Fibroblast of skin of left biceps (primary cell): ENCODE results near the gene PITX1.
"Not testable (repeated sequence)": the region's sequence is repeated elsewhere in the genome, so short reads cannot be mapped to it uniquely, and the experiment has no call there.

ENCODE experiments used
- DNase-seq, 2 experiments: peaks; one replicate each; pipeline ENCODE4 v3.0.0-alpha.2; 2013; ENCODE audit warnings: low read depth in 2 of 2

PITX1 gene

DNA sequence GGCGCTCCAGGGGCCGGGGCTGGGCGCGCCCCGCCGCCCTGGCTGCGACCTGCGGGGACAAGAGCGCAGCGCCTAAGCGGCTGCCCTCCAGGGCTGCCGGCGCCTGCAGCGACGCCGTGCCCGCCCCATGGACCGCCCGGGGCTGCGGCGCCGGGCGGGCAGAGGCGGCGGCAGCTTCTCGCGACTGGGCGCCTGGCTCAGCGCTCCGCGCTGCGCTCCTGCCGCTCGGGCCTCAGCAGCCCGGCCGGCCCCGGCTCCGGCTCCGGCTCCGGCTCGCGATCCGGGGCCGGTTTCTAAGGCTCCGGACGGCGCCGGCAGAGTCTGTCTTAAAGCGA is at the start of gene PITX1:
Gene PITX1, minus strand, starts transcription at position 328 of the 335 bp plus-strand sequence. CDS start 347 bp downstream, outside the sequence.
- DNase-seq, result no peak

DNA sequence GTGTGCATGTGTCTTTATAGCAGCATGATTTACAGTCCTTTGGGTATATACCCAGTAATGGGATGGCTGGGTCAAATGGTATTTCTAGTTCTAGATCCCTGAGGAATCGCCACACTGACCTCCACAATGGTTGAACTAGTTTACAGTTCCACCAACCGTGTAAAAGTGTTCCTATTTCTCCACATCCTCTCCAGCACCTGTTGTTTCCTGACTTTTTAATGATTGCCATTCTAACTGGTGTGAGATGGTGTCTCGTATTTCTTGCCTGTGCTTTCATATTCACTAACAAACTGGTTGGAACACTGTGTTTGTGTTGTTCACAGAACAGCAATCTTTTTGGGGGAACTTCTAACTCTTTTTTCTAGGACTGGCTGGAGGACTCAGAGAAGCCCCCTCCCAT is 49.3 kb upstream of the PITX1 start:
- not testable (repeated sequence) for DNase-seq

DNA sequence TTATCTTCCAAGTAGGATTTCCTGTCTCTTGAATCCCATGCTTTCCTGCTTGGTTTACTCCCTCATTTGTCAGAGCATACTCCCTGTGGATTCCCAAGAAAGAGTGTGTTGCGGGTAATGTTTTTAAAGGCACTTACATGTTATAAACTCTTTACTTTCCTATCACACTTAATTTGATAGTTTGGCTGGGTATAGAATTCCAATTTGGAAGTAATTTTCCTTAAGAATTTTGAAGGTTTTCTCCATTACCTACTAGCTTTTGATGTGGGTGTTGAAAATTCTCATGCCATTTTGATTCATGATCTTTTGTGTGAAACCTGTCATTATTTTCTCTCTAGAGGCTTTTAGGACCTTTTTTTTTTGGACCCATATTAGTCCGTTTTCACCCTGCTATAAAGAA is 47.2 kb upstream of the PITX1 start:
- no peak for DNase-seq

DNA sequence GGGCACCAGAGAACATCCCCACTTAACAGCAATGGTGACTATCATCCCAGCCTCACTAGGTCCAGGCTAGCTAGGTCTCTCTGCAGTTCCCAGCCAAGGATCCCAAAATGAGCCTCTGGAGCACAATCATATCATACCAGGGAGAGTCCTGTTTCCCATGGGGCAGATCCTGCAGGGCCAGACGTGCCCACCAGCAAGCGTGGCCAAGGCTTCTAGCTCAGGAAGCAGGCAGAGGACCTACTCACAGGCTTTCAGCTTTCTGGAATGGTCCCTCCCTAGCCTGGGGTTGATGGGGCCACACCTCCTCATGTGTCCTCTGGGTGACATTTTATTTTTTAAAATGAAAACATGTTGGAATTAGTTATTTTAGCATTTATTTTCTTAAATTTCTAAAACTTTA is 45.7 kb upstream of the PITX1 start:
- DNase-seq, result no peak

DNA sequence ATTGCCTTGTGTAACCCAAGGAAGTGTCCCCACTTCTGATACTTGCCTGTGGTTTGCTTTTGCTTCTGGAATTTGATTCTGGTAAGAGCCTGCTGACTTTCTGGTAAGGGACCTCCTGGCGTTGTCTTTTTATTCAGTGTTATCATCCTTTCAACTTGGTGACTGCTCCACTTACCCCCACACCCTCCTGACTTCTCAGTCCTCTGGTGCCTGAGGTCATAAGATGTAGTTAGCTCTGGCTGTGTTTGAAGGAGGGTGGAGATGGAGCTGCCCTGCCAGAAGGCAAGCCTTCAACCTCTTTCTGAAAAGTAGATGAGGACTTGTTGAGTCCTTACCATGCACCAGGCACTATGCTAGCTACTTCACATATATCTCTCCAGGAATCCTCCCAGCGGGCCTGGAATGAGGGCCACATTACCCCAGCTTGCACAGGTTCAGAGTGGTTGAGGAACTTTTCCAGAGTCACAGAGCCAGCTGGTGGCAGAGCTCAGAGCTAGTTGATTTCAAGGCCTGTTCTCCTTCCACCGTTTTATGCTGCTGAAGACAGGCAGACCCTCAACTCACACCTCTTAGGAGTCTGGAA is 45.2 kb upstream of the PITX1 start:
- no peak for DNase-seq

DNA sequence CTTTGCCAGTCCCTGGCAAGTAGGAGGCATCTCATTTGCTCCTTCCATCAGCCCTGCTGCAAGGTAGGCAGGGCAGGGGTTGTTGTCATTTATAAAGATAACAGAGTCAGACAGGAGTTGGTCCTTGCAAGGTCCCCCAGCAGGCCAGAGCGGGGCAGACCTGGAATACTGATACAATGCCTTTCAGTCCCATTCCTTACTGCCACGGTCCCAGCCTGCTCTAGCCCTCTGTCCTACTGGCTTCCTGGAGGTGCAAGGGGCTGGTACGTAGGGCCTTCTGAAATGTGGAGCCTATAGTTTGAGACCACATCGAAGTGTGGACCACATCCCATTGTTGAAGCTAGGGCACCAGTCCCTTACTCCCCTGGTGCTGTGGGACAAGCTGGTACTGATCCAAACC is 42.8 kb upstream of the PITX1 start:
- DNase-seq, result no peak

DNA sequence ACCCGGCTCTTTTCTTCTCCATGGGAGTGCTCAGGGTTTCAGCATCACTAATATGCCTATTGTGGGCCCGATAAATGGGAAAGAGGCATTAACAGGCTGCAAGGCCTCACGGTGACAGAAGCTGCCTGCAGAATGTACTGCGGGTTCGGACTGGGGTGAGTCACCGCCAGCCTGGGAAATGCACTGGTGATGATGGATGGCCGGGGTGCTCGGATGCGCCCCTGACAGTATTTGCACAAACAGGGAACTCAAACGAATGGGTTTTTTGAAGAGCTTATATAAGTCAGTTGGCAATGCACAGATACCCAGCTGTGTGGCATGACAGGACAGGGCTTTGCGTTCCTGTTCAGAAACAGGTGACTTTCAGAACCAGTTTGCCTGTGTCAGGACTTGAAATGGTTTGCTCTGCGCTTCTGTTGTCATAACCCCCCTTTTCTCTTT is 42.0 kb upstream of the PITX1 start:
- DNase-seq, result no peak

DNA sequence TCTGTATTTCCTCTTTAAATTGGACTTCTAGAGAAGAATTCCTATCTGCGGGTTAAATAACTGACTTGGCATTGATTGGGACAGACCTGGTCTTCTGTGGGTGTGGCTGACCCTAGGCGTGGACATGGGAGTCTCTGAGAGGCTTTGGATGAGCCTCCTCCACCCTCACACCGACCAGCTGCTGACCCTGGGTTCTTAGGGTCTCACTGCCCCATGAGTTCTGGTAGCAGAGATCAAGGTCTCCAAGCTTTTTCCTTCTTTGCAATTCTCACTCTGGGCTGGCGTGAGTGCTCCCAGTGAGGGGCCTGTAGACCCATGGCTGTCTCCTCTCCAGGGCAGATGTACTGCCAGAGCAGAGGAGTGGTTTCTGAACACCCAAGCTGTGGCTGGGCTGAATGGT is 41.6 kb upstream of the PITX1 start:
- DNase-seq, result no peak

DNA sequence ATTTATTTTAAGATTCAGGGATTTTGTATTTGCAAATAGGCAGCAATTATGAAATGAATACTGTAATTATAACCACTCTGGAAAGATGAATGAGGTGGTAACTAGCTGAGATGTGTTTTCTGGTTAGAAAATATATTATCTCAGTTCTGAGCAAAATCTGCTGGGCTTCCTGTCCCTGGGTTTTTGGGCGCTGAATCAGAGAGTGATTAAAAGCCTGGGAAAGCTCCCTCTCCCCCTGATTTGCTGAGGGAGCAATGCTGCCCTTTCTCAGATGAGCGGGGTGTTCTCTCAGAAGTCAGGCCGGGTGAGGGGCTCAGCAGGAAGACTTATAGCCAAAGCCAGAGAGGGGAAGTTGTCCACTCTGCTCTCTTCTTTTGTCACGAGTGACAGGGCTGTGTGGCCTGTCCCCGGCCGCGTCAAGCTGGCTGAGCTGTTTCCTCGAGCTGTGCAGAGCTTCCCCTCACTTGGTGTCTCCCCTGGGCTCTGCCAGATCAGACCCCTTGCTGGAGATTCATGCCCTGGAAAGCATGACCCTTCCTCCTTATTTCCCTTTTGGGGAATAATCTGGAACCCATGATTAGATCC is 39.8 kb upstream of the PITX1 start:
- no peak for DNase-seq

DNA sequence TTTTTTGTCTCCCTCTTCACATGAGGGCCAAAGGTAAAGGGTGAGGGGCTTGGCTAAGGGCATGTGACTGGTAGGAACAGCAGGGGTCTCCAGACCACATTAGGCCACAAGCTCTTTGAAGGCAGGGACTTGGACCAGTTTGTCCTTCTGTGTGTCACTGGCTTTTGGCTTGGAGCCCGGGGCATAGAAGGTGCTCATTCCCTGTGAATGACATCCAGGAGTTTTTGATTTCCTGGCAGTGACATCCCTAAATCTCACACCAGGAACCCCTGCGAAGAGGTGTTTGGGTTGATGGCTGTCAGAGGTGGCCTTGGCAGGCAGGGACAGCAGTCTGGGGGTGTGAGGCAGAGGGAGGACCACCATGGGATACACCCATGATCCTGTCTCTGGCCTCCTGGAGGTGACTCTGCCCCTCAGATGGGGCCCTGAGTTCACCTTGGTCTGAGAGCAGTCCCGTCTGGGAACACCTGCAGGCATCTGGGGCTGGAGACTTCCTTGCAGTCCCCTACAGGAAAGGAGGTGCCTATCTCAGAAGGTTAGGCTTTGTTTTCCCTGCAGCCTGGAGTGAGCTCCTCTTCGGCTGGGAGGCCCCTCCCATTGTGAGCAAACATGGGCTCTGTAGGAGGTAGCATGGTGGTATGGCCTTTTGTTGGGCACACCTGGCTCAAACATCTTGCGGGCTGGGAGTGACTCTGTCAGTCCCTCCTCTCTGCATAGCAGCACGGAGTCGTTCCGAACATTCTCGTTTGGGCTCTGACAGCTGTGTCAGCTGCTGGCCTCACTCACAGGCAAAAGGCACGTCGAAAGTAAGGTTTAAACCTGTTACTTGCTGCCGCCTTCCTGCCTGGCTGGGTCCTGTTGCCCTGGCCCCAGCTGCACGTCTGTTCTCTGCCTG is 38.6 kb upstream of the PITX1 start:
- no peak for DNase-seq

DNA sequence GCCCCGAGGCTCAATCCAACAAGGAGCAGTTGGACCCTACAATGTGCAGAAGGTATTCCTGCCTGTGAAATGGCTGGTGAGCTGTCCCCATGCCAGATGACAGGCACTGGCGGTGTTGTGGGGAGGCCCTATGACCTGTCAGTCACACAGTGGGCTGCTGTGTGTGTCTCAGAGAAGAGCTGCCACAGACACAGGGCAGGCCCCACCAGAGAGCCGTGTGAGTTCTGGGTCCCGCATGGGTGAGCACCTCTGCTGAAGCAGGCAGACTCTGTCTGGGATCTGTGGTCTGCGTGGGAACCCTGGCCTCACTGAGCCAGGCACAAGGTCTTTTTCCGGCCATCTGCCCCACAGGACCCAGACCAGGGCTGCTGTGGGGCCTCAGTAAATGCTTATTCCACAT is 37.3 kb upstream of the PITX1 start:
- DNase-seq, result no peak

DNA sequence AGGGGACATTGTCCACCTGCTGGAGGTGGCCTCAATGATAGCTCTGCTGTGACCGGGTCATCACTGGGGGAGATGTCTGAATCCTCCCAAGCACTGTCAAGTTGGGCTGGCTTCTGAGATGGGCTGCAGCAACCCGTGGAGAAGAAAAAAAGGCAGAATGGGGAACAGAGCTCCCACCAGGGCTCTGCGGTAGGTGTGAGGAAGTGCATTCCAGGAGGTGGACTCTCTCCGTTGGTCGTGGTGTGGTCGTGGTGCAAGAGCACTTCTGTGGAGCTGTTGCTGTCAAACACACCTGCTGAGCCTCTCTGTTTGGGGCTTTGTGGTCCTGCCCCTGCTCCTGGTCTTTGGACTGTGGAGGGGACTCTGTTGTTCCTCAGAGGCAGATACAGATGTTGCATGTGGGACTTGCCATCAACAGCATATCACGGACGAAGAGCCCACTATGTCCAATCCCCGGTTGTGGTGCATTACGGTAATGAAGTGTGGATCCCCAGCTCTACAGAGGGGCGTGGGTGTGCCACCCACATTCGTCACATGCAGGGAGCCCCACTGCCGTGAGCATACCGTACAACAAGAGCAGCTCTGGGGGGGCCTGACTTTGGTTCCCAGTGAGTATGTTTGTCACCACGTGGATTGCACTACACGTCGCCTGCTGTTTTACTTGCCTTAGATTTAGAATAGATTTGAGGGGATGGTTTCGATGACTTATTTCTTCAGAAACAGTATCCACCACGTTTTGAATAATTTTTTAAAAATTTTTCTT is 36.0 kb upstream of the PITX1 start:
- DNase-seq, result no peak

DNA sequence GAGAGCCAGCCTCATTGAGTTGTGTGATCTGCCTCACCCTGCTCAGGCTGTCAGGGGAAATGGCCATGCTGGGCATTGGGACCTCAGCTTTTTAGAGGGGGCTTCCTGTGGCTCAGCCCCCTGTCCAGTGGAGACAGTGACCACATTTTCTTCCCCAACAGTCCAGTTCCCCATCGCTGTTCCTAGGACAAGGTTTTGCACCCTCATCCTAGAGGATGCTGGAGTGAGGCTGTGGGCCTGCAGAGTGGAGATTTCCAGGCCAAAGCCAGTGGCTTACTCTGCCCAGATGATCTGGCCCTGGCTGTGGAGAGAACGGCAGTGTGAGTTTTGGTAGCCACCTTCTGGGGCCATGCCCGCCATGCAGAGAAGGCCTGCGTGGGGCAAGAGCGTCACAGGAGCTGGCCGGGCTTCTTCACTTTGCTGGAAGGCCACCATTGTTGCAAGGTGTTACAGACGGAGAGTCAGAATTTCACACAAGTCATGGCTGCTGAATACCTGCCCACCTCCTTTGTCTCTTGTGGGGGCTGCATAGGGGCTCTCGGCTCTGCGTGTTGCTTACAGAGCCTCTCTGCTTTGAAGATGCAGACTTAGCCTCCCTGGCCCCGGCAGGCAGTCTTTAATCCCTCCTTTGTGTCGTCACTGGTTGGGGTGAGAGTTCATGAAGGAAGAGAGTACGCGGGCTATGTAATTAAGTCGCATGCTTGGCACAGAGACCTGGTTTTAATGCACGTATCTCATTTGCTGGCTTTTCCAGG is 35.2 kb upstream of the PITX1 start:
- DNase-seq, result no peak

DNA sequence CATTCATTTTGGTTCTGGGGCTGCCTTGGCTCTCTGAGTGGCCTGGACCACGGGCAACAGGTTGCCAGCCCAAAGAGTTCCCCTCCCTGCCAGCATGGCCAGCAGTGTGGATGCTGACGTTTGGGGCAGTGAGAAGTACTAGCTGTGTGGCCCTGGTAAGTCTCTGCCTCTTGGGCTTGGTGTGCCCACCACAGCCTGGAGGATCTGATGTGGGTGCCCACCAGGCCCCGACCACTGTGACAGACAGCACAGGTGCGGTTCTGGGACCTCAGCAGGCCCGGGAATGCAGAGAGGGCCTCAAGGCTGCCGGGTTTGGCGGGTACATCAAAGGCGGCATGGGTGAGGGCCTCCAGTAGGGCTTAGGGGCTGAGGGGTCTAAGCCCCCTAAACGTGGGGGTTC is 33.6 kb upstream of the PITX1 start:
- no peak for DNase-seq

DNA sequence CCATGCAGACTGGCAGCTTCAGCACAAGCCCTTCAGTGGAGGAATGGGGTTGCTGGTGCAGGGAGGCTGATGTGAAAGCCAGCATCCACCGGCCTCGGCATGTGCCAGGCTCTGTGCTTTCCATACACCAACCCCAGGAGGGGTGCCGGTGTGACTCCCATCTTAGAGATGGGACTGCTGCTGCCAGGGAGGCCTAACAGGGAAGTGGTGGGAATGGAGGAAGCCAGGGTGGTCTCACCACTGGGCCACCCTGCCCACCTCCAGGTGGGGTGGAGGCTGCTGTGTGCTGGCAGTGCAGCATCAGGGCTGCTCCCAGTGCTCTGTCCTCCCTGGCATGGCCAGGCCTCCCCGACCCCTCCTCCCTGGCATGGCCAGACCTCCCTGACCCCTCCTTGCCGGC is 32.8 kb upstream of the PITX1 start:
- DNase-seq, result no peak

DNA sequence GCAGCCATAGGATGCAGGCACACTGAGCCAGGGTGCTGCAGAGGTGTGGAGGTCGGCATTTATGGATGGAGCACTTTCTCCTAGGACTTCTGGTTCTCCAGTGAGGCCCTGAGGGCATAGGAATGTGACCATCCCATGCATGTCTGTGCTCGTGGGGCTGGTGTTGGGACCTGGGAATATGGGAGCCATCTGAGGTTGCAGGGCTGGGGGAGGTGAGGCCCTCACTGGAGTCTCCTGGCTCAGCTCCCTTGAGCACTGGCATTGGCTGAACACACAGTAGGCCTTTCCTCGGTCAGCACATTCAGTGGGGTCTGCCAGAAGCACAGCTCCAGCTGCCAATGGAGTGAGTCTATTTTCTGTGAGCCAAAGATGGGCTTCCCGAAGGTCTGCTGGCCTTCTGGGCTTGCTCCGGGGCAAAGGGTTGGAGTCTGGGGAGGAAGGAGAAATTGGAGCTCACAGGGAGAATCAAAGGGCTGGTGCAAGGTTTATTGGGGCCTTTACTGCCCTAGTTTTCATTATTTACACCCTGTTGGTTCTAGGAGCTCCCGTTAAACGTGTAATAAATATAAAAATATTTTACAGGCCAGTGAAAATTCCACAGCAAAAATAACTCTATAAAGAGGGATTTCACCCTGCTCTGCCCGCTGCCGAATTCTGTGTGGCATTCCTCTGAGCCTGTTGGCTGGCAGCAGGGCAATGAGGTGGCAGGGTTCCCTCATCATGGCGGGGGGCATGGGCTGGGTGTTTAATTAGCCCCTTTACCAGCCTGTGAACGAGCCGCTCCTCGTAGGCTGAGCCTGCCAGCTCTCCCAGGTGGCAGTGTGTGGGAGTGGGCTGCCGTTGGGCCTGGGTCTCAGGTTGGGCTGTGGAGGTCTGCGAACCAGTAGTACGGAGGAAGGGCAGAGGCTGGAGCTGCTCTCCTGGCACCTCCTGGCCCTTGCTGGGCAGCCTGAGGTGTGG is 31.6 kb upstream of the PITX1 start:
- DNase-seq, result no peak

DNA sequence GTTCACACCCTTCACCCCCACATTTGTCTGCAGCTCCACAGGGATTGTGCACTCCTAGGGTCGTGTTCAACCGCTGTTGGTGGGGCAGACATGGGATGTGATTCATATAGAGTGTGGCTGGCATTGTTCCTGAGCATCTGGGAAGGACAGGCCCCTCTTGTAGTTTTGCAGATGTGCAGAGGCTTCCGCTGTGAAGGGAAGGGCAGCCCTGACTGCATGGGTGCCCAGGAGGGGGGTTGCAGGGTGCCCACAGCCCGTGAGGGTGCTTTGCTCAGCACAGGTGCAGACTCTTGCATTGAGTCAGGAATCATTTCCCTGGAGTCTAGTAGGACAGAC is 30.2 kb upstream of the PITX1 start:
- no peak for DNase-seq

DNA sequence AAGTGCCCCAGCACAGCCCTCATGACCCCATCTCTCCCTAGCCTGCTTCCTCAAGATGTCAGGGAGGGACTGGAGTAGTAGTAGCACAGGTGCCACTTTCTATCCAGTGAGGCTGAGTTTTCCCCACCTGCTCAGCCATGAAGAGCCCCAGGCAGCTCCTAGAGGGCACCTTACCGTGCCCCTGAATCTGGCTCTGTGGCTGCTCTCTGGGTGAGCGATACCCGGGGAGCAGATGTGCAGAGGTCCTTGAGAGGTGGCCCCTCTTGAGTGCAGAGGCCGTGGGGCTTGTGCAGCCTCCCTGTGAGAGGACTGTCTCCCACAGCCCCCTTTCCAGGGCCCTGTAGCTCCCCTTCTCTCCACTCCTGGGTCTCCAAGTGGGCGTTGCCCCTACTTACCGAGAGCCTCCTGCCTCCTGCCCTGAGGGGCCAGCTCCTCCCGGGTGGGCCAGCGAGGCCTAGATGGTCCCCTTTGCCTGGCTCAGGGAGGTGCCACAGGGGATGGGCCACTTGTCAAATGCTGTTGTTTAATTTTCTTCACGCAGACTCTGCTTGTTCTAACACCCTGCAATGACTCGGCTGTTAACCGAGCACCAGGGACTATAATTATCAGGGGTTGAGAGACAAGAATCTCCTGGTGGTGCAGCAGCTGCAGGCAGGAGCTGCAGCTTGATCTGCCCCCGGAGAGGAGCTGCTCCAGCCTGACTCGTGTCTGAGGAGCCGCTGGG is 29.6 kb upstream of the PITX1 start:
- no peak for DNase-seq

DNA sequence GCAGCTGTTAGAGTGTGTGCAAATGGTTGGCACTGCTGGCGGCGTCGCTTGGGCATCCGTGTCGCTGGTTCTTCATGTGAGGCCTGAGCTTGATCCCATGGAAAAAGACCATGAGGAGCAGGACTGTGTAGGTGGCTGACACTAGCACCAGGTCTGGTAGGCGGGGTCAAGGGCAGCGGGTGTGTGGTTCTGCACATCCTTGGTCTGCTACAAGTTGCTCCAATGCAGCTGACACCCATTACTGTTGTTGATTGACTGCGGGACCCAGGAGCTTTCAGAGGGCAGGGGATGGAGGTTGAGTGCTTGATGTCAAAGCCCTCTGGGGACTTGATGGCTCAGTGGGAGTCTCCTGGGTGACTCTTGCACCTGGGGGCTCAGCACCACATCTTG is 29.0 kb upstream of the PITX1 start:
- DNase-seq, result no peak
